Mucosa of stomach (tissue), 1 donor: Measurements from ENCODE around the gene NOP10.
"Not testable (repeated sequence)": the region's sequence is repeated elsewhere in the genome, so short reads cannot be mapped to it uniquely, and the experiment has no call there.

Experiments used
- H3K27me3 ChIP-seq: one replicate; pipeline ENCODE4 v1.7.0; 2013; ENCODE audit warnings: mild to moderate bottlenecking, low read length; ENCODE audit not compliant: control insufficient read depth, insufficient read depth
- H3K36me3 ChIP-seq: one replicate; pipeline ENCODE4 v1.7.0; 2013; ENCODE audit warnings: low read length; ENCODE audit not compliant: control insufficient read depth, insufficient read depth
- H3K4me1 ChIP-seq: one replicate; pipeline ENCODE4 v1.7.0; 2013; ENCODE audit warnings: mild to moderate bottlenecking, low read length; ENCODE audit not compliant: control insufficient read depth, insufficient read depth
- H3K4me3 ChIP-seq: one replicate; pipeline ENCODE4 v1.7.0; 2013; ENCODE audit warnings: low read length
- H3K9ac ChIP-seq: one replicate; pipeline ENCODE4 v1.7.0; 2013; ENCODE audit warnings: mild to moderate bottlenecking, low read length, moderate library complexity
- H3K9me3 ChIP-seq: one replicate; pipeline ENCODE4 v1.7.0; 2013; ENCODE audit warnings: mild to moderate bottlenecking, low read length, moderate library complexity; ENCODE audit not compliant: control insufficient read depth
- donor health status: Pancreatic carcinoma.

The NOP10 gene

GRCh38 chr15:34354286-34354685 is 11.3 kb upstream of the NOP10 start:
- H3K9me3 ChIP-seq = no peaks in the 10 kb centered on the region
- no peak overlapping the region for H3K4me3 ChIP-seq
- H3K27me3 ChIP-seq = no peaks in the 10 kb centered on the region
- peaks cover 4% of the 10 kb centered on the region for H3K4me1 ChIP-seq
- H3K36me3 ChIP-seq = peaks cover 27% of the 10 kb centered on the region
- no peak overlapping the region for H3K9ac ChIP-seq

- no peak overlapping the region for H3K4me3 ChIP-seq
- peaks cover 27% of the 10 kb centered on the region for H3K36me3 ChIP-seq
- no peaks in the 10 kb centered on the region for H3K27me3 ChIP-seq
- H3K9ac ChIP-seq = no peak overlapping the region
- no peaks in the 10 kb centered on the region for H3K9me3 ChIP-seq
- no peaks in the 10 kb centered on the region for H3K4me1 ChIP-seq
Observed at GRCh38 chr15:34353627-34354026, 10.7 kb upstream of the NOP10 start.

DNA sequence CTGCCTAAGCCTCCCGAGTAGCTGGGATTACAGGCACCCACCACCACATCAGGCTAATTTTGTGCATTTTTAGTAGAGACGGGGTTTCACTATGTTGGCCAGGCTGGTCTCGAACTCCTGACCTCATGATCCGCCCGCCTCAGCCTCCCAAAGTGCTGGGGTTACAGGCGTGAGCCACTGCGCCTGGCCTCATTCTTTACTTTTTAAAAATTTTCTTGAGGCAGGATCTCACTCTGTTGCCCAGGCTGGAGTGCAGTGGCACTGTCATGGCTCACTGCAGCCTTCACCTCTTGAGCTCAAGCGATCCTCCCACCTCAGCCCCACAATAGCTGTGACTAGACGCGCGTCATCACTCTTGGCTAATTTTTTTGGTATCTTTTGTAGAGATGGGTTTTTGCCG is 10.1 kb upstream of the NOP10 start:
- not testable (repeated sequence) for H3K27me3 ChIP-seq, H3K4me1 ChIP-seq, H3K9me3 ChIP-seq, H3K4me3 ChIP-seq, H3K9ac ChIP-seq
- peaks cover 23% of the 10 kb centered on the region for H3K36me3 ChIP-seq

DNA sequence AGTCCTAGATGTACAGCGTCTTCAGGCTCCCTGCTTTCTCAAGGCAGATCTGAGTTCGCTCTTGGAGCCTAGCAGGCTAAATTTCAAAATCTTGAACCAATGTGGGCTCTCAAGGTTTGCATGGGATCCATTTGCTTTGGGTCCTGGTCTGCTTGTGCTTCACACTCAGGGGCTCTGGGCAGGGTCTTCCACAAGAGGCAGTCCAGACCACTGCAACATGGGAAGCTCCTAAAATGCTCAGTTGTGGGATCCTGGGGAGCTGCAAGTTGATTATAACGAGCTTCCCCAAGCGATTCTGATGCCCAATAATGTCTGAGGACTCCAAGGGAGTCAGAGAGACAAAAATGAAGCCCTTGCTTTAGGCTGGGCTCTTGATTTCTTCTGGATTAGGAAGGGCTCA is 6.8 kb upstream of the NOP10 start:
- no peak overlapping the region for H3K9ac ChIP-seq
- H3K4me1 ChIP-seq = no peaks in the 10 kb centered on the region
- H3K4me3 ChIP-seq = no peak overlapping the region
- H3K36me3 ChIP-seq = no peaks in the 10 kb centered on the region
- H3K27me3 ChIP-seq = no peaks in the 10 kb centered on the region
- H3K9me3 ChIP-seq = no peaks in the 10 kb centered on the region

GRCh38 chr15:34348735-34349300 is 5.9 kb upstream of the NOP10 start:
- no peaks in the 10 kb centered on the region for H3K27me3 ChIP-seq
- H3K9me3 ChIP-seq = no peaks in the 10 kb centered on the region
- no peaks in the 10 kb centered on the region for H3K4me1 ChIP-seq
- no peaks in the 10 kb centered on the region for H3K36me3 ChIP-seq
- no peak overlapping the region for H3K4me3 ChIP-seq
- no peak overlapping the region for H3K9ac ChIP-seq

- H3K36me3 ChIP-seq = no peaks in the 10 kb centered on the region
- H3K27me3 ChIP-seq = no peaks in the 10 kb centered on the region
- H3K4me3 ChIP-seq = no peak overlapping the region
- H3K9ac ChIP-seq = no peak overlapping the region
- H3K4me1 ChIP-seq = no peaks in the 10 kb centered on the region
- H3K9me3 ChIP-seq = no peaks in the 10 kb centered on the region
Observed at GRCh38 chr15:34347951-34348638, 5.2 kb upstream of the NOP10 start.

GRCh38 chr15:34342213-34342736 is 661 bp downstream of the NOP10 start:
- not testable (repeated sequence) for H3K36me3 ChIP-seq, H3K27me3 ChIP-seq, H3K4me1 ChIP-seq, H3K9me3 ChIP-seq
- H3K4me3 ChIP-seq = peak overlapping the region; percentile 98
- peak overlapping the region; percentile 97 for H3K9ac ChIP-seq

- Histone ChIP-seq H3K9me3 (no peaks in the 10 kb centered on the region), H3K36me3 (no peaks in the 10 kb centered on the region), H3K4me1 (peaks cover 4% of the 10 kb centered on the region), H3K27me3 (no peaks in the 10 kb centered on the region), H3K9ac (no peak overlapping the region), H3K4me3 (no peak overlapping the region)
Observed at GRCh38 chr15:34341381-34342212, 1.3 kb downstream of the NOP10 start.

DNA sequence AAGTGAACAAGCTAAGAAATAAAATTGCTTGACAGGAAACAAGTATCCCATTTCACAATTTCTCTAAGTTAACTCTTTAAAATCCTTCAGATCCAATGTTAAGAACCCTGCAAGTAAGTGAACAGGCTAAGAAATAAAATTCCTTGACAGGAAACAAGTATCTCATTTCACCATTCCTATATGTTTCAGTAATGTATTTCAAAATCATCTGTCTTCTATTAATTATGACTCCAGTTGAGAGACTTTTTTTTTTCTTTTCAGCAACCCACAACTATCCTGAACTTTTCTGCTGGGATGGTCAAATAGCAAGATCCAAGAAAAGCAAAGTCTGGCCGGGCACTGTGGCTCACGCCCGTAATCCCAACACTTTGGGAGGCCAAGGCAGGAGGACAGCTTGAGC is 3.0 kb downstream of the NOP10 start:
- Histone ChIP-seq H3K9me3 (no peaks in the 10 kb centered on the region), H3K27me3 (no peaks in the 10 kb centered on the region), H3K4me1 (peaks cover 9% of the 10 kb centered on the region)

GRCh38 chr15:34338347-34338746 is 4.6 kb downstream of the NOP10 start:
- peaks cover 9% of the 10 kb centered on the region for H3K4me1 ChIP-seq
- no peak overlapping the region for H3K9ac ChIP-seq
- H3K27me3 ChIP-seq = no peaks in the 10 kb centered on the region
- no peaks in the 10 kb centered on the region for H3K36me3 ChIP-seq
- H3K9me3 ChIP-seq = no peaks in the 10 kb centered on the region
- no peak overlapping the region for H3K4me3 ChIP-seq

More for the DNA sequence above, 3.0 kb downstream of the NOP10 start:
- H3K36me3 ChIP-seq = no peaks in the 10 kb centered on the region
- H3K4me3 ChIP-seq = no peak overlapping the region
- no peak overlapping the region for H3K9ac ChIP-seq

- Histone ChIP-seq H3K36me3 (no peaks in the 10 kb centered on the region), H3K9me3 (no peaks in the 10 kb centered on the region), H3K4me3 (peak within 1 kb of the TSS; percentile 79), H3K27me3 (no peaks in the 10 kb centered on the region), H3K4me1 (peaks cover 9% of the 10 kb centered on the region), H3K9ac (peak within 1 kb of the TSS; percentile 79)
Observed at GRCh38 chr15:34337557-34338306, 5.2 kb downstream of the NOP10 start, which contains the start of gene SLC12A6. Gene SLC12A6, minus strand, starts transcription at chr15:34337781. Its CDS starts 1,101 bp downstream, at chr15:34336680.
